ENCODE results near the gene ZNF335.
"Not testable (repeated sequence)": the region's sequence is repeated elsewhere in the genome, so short reads cannot be mapped to it uniquely, and the experiment has no call there.

ZNF335 gene

GRCh38 chr20:45970646-45971424 lies 1.2 kb downstream of the ZNF335 start:
- no peak for DNase-seq

GRCh38 chr20:45969712-45970634 lies 2.0 kb downstream of the ZNF335 start:
- DNase-seq: peak; percentile 63

- peak; percentile 32 for DNase-seq
Measured at GRCh38 chr20:45968801-45969711, 2.9 kb downstream of the ZNF335 start.

GRCh38 chr20:45968081-45968671 lies 3.8 kb downstream of the ZNF335 start:
- DNase-seq: no peak

GRCh38 chr20:45967551-45968080 lies 4.4 kb downstream of the ZNF335 start:
- no peak for DNase-seq

GRCh38 chr20:45965169-45966002 lies 6.6 kb downstream of the ZNF335 start:
- DNase-seq: no peak

- DNase-seq: no peak
Measured at GRCh38 chr20:45964006-45964400, 8.0 kb downstream of the ZNF335 start.

GRCh38 chr20:45963059-45964005 lies 8.7 kb downstream of the ZNF335 start:
- DNase-seq: peak; percentile 49

GRCh38 chr20:45962031-45962755 lies 9.8 kb downstream of the ZNF335 start:
- no peak for DNase-seq

- DNase-seq: no peak
Measured at GRCh38 chr20:45959956-45960630, 11.9 kb downstream of the ZNF335 start.

- no peak for DNase-seq
Measured at GRCh38 chr20:45959126-45959525, 12.9 kb downstream of the ZNF335 start.

- DNase-seq: no peak
Measured at GRCh38 chr20:45958593-45958992, 13.4 kb downstream of the ZNF335 start.

GRCh38 chr20:45957021-45957941 lies 14.7 kb downstream of the ZNF335 start:
- no peak for DNase-seq

GRCh38 chr20:45956326-45956725 lies 15.7 kb downstream of the ZNF335 start:
- not testable (repeated sequence) for DNase-seq

GRCh38 chr20:45953672-45954071 lies 18.3 kb downstream of the ZNF335 start:
- DNase-seq: no peak

- no peak for DNase-seq
Measured at GRCh38 chr20:45952861-45953260, 19.1 kb downstream of the ZNF335 start.
